ENCODE data around the gene TSPAN9. TPM values are rescaled to one million over a fixed set of nuclear protein-coding genes. Genes with fewer than 3 reads are reported as not detected.

TSPAN9 gene
- total and polyA plus RNA-seq, 9 of the 15 experiments (the other 6 are each of a cell fraction or from before 2014, with no cell fraction given): 0.23 to 2.1 (median 0.60) TPM; not detected in 2

DNA sequence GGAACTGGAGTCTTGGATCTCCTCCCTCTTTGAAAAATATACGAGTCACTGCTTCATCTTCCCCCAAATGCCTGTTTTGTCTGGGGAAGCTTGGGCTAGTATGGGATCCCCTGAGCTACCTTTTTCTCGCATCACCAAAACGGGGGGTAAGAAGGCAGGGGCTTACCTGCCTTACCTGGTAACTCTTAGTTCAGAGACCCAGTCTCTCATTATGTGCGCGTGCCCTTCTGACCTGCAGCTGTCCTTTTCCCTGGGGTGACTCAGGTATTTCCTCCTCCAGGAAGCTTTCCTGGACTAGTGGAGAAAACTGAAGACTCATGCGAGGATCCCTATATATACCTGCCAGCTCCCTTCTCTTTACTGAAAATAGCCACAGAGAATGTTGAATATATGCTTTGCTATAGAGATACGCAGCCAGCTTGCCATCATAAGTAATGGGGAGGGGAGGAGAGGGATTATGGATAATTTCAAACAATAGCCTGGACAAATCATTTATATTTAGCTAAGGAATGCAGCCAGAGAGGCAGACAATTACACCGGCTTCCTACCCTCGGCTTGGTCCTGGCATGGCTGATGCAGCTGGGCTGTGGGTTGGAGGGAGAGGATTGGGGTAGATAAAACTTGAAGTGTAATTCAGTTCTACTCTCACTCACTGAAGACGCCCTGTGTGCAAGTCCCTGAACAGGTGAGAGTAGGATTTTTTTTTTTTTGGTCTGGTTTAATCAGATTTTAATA lies 1.1 kb downstream of the TSPAN9 start:
- peaks cover 4 to 15% of the 10 kb centered on the region in 2 experiments; a peak in 4 of 5 replicates for H3K4me1 ChIP-seq (replicated peaks in 1 of 2; ENCODE audit: control insufficient read depth in 2 of 2, insufficient read depth in 2 of 2, low read length in 2 of 2)
- H3K9me3 ChIP-seq (replicated peaks; ENCODE audit: control insufficient read depth, insufficient read depth, low read depth, low read length): no peaks in the 10 kb centered on the region
- ChIA-PET POLR2A (no interaction called here), CTCF (ENCODE audit: low intra/inter-chr PET ratio) (no interaction called here)
- H3K9me1 ChIP-seq (ENCODE audit: control insufficient read depth, insufficient read depth, low read length): no peaks in the 10 kb centered on the region
- FAIRE-seq (no peak), DNase-seq (ENCODE audit: extremely low read depth in 1 of 4, low spot score in 3 of 4) (peak in 1 of 4 experiments; percentile 5), ATAC-seq (no peak)
- 27% methylated on average over 9 of the region's 10 CpGs for WGBS (ENCODE audit: insufficient coverage, low coverage, missing lambda C conversion rate)
- H3K27me3 ChIP-seq (ENCODE audit: control insufficient read depth in 2 of 2, insufficient read depth in 2 of 2, low read length in 2 of 2): peaks cover 5 to 7% of the 10 kb centered on the region in 2 experiments
- intact Hi-C loops (cut with micrococcal nuclease) (loop anchor here (10.0 kb wide), 1 partner anchor 197 kb away; no protein-coding TSS in a partner anchor), in situ Hi-C loops (cut with MboI) (no loop called here)
- no peaks in the 10 kb centered on the region for H3K79me2 ChIP-seq (ENCODE audit: control insufficient read depth, insufficient read depth, low read length)
- H3K36me3 ChIP-seq (ENCODE audit: control insufficient read depth, insufficient read depth, low read length): no peaks in the 10 kb centered on the region
- H3K4me2 ChIP-seq (ENCODE audit: insufficient read depth, low read length): no peak overlapping the region
- TF ChIP-seq ZFP36 (IDR thresholded peaks at IDR 0.05; ENCODE audit: low read depth, low read length, partially characterized antibody) (peak; percentile 86), HNRNPLL (IDR thresholded peaks at IDR 0.05; ENCODE audit: low read depth, low read length, poor library complexity, severe bottlenecking) (no peak)
- no peak overlapping the region for H3K27ac ChIP-seq (ENCODE audit: extremely low read depth, low read depth, low read length)
- no peaks in the 10 kb centered on the region; the same call in 1 of the 2 replicates for H4K20me1 ChIP-seq (replicated peaks; ENCODE audit: control insufficient read depth, insufficient read depth, low read length)
- H2AFZ ChIP-seq (ENCODE audit: low read depth, low read length): no peak overlapping the region
- H3K9ac ChIP-seq (ENCODE audit: insufficient read depth in 1 of 2, low read depth in 2 of 2, low read length in 2 of 2): no peak overlapping the region
- BruUV-seq (replicated peaks): TSS peak; percentile 35
- H3K4me3 ChIP-seq: no peak overlapping the region

DNA sequence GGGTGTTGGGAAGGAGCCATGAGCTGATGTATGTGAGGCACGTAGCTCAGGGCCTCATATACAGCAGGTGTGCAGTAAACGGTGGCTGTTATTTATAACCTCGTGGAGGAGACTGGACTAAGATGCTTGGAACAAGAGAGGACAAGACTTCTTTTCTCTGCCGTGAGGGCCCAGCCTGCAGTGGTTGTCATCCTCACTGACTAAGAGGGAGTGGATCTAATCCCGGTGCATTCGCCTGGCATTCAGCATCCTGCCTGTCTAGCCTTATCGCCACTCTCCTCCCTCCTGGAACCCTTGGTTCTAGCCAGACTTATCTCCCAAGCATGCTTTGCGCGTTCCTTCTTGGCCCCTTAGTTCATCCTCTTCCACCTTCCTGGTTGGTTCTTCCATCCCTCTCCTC lies 3.9 kb downstream of the TSPAN9 start:
- no peak for TF ChIP-seq ILK (tag; IDR thresholded peaks at IDR 0.05; ENCODE audit: borderline replicate concordance, low read depth)
- TF ChIP-seq, protein P1, sequence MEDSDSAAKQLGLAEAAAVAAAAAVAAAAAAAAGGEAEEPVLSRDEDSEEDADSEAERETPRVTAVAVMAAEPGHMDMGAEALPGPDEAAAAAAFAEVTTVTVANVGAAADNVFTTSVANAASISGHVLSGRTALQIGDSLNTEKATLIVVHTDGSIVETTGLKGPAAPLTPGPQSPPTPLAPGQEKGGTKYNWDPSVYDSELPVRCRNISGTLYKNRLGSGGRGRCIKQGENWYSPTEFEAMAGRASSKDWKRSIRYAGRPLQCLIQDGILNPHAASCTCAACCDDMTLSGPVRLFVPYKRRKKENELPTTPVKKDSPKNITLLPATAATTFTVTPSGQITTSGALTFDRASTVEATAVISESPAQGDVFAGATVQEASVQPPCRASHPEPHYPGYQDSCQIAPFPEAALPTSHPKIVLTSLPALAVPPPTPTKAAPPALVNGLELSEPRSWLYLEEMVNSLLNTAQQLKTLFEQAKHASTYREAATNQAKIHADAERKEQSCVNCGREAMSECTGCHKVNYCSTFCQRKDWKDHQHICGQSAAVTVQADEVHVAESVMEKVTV (CRISPR knock-in tag; IDR thresholded peaks at IDR 0.05): no peak
- TF ChIP-seq ZNF586 (CRISPR knock-in tag; conservative IDR thresholded peaks at IDR 0.05): no peak
- Histone ChIP-seq H3K79me2 (ENCODE audit: control insufficient read depth, insufficient read depth, low read length) (no peaks in the 10 kb centered on the region), H3K27me3 (ENCODE audit: control insufficient read depth in 2 of 2, insufficient read depth in 2 of 2, low read length in 2 of 2) (peaks cover 8 to 16% of the 10 kb centered on the region in 2 experiments; a peak in 3 of 5 replicates), H3K36me3 (ENCODE audit: control insufficient read depth, insufficient read depth, low read length) (no peaks in the 10 kb centered on the region), H3K4me1 (replicated peaks in 1 of 2; ENCODE audit: control insufficient read depth in 2 of 2, insufficient read depth in 2 of 2, low read length in 2 of 2) (peaks cover 2 to 15% of the 10 kb centered on the region in 2 experiments; a peak in 4 of 5 replicates), H3K9me1 (ENCODE audit: control insufficient read depth, insufficient read depth, low read length) (no peaks in the 10 kb centered on the region), H2AFZ (ENCODE audit: low read depth, low read length) (no peak overlapping the region), H3K9ac (ENCODE audit: insufficient read depth in 1 of 2, low read depth in 2 of 2, low read length in 2 of 2) (no peak overlapping the region), H4K20me1 (replicated peaks; ENCODE audit: control insufficient read depth, insufficient read depth, low read length) (no peaks in the 10 kb centered on the region), H3K27ac (ENCODE audit: extremely low read depth, low read depth, low read length) (no peak overlapping the region), H3K9me3 (replicated peaks; ENCODE audit: control insufficient read depth, insufficient read depth, low read depth, low read length) (no peaks in the 10 kb centered on the region), H3K4me3 (no peak overlapping the region), H3K4me2 (ENCODE audit: insufficient read depth, low read length) (peak overlapping the region; percentile 11; the same call in 1 of the 2 replicates)
- in situ Hi-C loops (cut with MboI): no loop called here
- BruUV-seq (replicated peaks): no TSS peak
- 3% methylated on average over 9 of the region's 9 CpGs for whole genome bisulfite sequencing (ENCODE audit: insufficient coverage, low coverage, missing lambda C conversion rate)
- ATAC-seq (no peak), FAIRE-seq (no peak), DNase-seq (ENCODE audit: extremely low read depth in 1 of 4, low spot score in 3 of 4) (no peak)
- CTCF ChIA-PET (ENCODE audit: low intra/inter-chr PET ratio): no interaction called here
- POLR2A ChIA-PET: no interaction called here
- intact Hi-C loops (cut with micrococcal nuclease): no loop called here

All from K562 (cell line).